Measurements from ENCODE around the gene ROBO3.

Gene ROBO3

DNA sequence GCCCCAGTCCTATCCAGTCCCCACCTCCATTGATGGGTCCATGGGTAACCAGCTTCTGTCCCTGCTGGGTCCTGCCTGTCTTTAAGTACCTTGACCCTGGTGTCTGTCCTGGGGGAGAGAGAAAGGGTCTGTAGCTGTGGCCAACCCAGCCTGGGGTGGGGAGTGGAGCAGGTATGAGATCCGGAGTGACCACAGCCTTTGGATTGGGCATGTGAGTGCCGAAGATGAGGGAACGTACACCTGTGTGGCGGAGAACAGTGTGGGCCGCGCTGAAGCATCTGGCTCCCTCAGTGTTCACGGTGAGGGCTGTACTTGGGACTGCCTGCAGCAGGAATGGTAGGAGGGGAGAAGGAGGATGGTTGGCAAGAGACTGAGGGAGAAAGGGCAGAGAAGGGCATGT lies 5.2 kb downstream of the ROBO3 start:
- DNase-seq (ENCODE audit: insufficient read length, low spot score) = no peak
- TF ChIP-seq, protein P1, sequence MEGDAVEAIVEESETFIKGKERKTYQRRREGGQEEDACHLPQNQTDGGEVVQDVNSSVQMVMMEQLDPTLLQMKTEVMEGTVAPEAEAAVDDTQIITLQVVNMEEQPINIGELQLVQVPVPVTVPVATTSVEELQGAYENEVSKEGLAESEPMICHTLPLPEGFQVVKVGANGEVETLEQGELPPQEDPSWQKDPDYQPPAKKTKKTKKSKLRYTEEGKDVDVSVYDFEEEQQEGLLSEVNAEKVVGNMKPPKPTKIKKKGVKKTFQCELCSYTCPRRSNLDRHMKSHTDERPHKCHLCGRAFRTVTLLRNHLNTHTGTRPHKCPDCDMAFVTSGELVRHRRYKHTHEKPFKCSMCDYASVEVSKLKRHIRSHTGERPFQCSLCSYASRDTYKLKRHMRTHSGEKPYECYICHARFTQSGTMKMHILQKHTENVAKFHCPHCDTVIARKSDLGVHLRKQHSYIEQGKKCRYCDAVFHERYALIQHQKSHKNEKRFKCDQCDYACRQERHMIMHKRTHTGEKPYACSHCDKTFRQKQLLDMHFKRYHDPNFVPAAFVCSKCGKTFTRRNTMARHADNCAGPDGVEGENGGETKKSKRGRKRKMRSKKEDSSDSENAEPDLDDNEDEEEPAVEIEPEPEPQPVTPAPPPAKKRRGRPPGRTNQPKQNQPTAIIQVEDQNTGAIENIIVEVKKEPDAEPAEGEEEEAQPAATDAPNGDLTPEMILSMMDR (IDR thresholded peaks at IDR 0.05; ENCODE audit: insufficient read depth, missing control alignments) = no peak
- FAIRE-seq = no peak

GRCh38 chr11:124872280-124872679 lies 7.0 kb downstream of the ROBO3 start:
- TF ChIP-seq, protein P1 (IDR thresholded peaks at IDR 0.05; ENCODE audit: insufficient read depth, missing control alignments) = no peak
- DNase-seq (ENCODE audit: insufficient read length, low spot score) (no peak), FAIRE-seq (no peak)

DNA sequence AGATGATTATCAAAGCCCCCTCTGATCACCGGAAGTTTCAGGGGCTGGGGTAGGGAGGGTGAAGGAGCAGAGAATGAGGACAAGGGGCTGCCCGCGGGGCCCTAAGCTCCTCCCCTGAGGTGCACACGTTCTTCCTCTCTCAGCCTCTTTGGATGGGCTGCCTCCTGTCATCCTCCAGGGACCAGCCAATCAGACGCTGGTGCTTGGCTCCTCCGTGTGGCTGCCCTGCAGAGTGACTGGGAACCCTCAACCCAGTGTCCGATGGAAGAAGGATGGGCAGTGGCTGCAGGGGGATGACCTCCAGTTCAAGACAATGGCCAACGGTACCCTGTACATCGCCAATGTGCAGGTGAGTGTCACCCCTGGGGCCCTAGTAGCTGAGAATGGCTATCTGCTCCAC lies 7.5 kb downstream of the ROBO3 start:
- DNase-seq (ENCODE audit: insufficient read length, low spot score) (no peak), FAIRE-seq (no peak)
- TF ChIP-seq, protein P1 (IDR thresholded peaks at IDR 0.05; ENCODE audit: insufficient read depth, missing control alignments) = no peak

DNA sequence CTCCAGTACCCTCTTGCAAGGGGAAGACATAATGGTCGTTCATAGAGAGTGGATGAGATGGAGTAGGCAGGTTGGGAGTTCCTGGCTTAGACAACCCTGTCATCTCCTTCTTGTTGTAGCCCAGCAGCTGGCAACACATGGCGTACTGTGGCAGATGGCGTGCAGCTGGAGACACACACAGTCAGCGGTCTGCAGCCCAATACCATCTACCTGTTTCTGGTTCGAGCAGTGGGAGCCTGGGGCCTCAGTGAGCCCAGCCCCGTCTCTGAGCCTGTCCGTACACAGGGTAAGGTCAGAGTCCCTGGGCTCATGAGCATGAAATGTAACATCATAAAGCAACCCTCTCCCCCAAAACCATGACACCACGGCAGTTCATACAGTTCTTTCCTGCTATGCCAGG lies 8.7 kb downstream of the ROBO3 start:
- DNase-seq (ENCODE audit: insufficient read length, low spot score) (no peak), FAIRE-seq (no peak)
- TF ChIP-seq, protein P1 (IDR thresholded peaks at IDR 0.05; ENCODE audit: insufficient read depth, missing control alignments) = no peak

DNA sequence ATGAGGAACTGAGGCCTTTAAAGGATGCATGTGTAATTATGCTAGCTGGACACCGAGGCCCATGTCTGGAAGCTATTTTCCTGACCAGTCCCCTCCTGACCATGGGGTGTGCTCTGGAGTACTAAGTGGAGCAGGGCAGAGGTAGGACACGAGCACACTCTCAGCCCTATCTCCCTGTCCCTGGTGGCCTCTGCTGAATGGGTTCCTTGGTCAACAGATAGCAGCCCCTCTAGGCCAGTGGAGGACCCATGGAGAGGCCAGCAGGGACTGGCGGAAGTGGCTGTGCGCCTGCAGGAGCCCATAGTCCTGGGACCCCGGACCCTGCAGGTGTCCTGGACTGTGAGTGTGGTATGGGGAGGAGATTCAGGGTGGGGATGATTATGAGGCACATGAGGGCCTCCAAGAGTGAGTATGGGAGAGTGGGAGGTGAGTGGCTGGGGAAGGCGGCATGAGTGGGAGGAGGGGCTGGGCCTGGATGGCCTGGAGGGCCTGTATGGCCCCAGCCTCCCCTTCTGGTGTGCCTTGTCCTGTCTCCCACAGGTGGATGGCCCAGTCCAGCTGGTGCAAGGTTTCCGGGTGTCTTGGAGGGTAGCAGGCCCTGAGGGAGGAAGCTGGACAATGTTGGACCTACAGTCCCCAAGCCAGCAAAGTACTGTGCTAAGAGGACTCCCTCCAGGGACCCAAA lies 9.5 kb downstream of the ROBO3 start:
- DNase-seq (ENCODE audit: insufficient read length, low spot score) = no peak
- FAIRE-seq = no peak
- TF ChIP-seq, protein P1 (IDR thresholded peaks at IDR 0.05; ENCODE audit: insufficient read depth, missing control alignments) = no peak

DNA sequence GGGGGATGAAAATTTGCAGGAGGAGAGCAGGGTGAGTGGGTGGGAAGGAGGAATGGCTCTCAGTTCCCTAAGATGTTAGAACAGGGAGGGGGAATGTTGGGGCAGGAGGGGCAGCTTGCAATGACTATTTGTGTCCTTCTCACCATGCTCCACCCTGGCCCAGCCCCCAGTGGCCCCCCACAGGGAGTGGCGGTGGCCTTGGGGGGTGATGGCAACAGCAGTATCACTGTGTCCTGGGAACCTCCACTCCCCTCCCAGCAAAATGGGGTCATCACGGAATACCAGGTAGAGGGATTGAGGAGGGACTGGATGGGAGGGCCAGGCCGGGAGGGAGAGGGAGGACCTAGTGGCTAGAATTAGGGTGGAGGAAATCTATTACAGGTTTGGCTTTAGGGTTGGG lies 10.2 kb downstream of the ROBO3 start:
- no peak for FAIRE-seq
- TF ChIP-seq, protein P1 (IDR thresholded peaks at IDR 0.05; ENCODE audit: insufficient read depth, missing control alignments) = no peak
- no peak for DNase-seq (ENCODE audit: insufficient read length, low spot score)

GRCh38 chr11:124875943-124876817 lies 10.9 kb downstream of the ROBO3 start:
- TF ChIP-seq, protein P1 (IDR thresholded peaks at IDR 0.05; ENCODE audit: insufficient read depth, missing control alignments) = peak; percentile 71
- DNase-seq (ENCODE audit: insufficient read length, low spot score) (peak; percentile 89), FAIRE-seq (no peak)

All from D721Med (cell line).